Loucy (cell line): ENCODE results near the gene ZDHHC14.

Experiments
- EZH2phosphoT487 ChIP-seq: fragments of 200-600 bp; IDR thresholded peaks from 2 replicates; pipeline ENCODE4 v1.6.1; 2018; ENCODE audit warnings: antibody characterized with exemption, mild to moderate bottlenecking, moderate library complexity, borderline replicate concordance
- TF ChIP-seq, protein P1 (sequence below): fragments of 200-600 bp; sonication (generic); conservative IDR thresholded peaks from 2 replicates; pipeline ENCODE4 v1.5.1; 2014; ENCODE audit warnings: mild to moderate bottlenecking, antibody characterized with exemption, low read length

- TF ChIP-seq, protein P1, sequence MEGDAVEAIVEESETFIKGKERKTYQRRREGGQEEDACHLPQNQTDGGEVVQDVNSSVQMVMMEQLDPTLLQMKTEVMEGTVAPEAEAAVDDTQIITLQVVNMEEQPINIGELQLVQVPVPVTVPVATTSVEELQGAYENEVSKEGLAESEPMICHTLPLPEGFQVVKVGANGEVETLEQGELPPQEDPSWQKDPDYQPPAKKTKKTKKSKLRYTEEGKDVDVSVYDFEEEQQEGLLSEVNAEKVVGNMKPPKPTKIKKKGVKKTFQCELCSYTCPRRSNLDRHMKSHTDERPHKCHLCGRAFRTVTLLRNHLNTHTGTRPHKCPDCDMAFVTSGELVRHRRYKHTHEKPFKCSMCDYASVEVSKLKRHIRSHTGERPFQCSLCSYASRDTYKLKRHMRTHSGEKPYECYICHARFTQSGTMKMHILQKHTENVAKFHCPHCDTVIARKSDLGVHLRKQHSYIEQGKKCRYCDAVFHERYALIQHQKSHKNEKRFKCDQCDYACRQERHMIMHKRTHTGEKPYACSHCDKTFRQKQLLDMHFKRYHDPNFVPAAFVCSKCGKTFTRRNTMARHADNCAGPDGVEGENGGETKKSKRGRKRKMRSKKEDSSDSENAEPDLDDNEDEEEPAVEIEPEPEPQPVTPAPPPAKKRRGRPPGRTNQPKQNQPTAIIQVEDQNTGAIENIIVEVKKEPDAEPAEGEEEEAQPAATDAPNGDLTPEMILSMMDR = no peak
- no peak for TF ChIP-seq EZH2phosphoT487
These were observed 204.5 kb downstream of the ZDHHC14 start for GRCh38 chr6:157585274-157586087.
